Measurements from ENCODE around the gene PLCB1. TPM values are rescaled to one million over a fixed set of nuclear protein-coding genes. Genes with fewer than 3 reads are reported as not detected.

Gene PLCB1
- total RNA-seq, 2 experiments from 2014 or later, result 3.1 to 3.6 TPM

- no peaks in the 10 kb centered on the region for H3K36me3 Mint-ChIP-seq (ENCODE audit: low read depth)
- no peak overlapping the region for H3K27ac Mint-ChIP-seq
- DNase-seq (no peak), ATAC-seq (no peak)
- TF ChIP-seq, protein P1, sequence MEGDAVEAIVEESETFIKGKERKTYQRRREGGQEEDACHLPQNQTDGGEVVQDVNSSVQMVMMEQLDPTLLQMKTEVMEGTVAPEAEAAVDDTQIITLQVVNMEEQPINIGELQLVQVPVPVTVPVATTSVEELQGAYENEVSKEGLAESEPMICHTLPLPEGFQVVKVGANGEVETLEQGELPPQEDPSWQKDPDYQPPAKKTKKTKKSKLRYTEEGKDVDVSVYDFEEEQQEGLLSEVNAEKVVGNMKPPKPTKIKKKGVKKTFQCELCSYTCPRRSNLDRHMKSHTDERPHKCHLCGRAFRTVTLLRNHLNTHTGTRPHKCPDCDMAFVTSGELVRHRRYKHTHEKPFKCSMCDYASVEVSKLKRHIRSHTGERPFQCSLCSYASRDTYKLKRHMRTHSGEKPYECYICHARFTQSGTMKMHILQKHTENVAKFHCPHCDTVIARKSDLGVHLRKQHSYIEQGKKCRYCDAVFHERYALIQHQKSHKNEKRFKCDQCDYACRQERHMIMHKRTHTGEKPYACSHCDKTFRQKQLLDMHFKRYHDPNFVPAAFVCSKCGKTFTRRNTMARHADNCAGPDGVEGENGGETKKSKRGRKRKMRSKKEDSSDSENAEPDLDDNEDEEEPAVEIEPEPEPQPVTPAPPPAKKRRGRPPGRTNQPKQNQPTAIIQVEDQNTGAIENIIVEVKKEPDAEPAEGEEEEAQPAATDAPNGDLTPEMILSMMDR (IDR thresholded peaks at IDR 0.05), result no peak
- intact Hi-C loops (cut with micrococcal nuclease), result no loop called here
- H3K27me3 Mint-ChIP-seq, result no peaks in the 10 kb centered on the region
- ChIA-PET POLR2A (no interaction called here), CTCF (no interaction called here)
- H3K4me1 Mint-ChIP-seq (ENCODE audit: low read depth), result no peaks in the 10 kb centered on the region
- no peaks in the 10 kb centered on the region for H3K9me3 Mint-ChIP-seq
- H3K4me3 Mint-ChIP-seq, result no peak overlapping the region
Measured at GRCh38 chr20:8512003-8512402, 379.9 kb downstream of the PLCB1 start.

GRCh38 chr20:8515810-8516435 lies 383.9 kb downstream of the PLCB1 start:
- Mint-ChIP-seq H3K4me1 (ENCODE audit: low read depth) (no peaks in the 10 kb centered on the region), H3K9me3 (no peaks in the 10 kb centered on the region), H3K27me3 (no peaks in the 10 kb centered on the region), H3K4me3 (no peak overlapping the region), H3K36me3 (ENCODE audit: low read depth) (no peaks in the 10 kb centered on the region), H3K27ac (no peak overlapping the region)
- intact Hi-C loops (cut with micrococcal nuclease), result no loop called here
- ATAC-seq (no peak), DNase-seq (no peak)
- CTCF ChIA-PET, result interaction anchor here (1.8 to 2.0 kb wide), 2 partner anchors 205 to 207 kb away, joined by 4 to 6 read pairs; no protein-coding TSS in a partner anchor
- TF ChIP-seq, protein P1 (IDR thresholded peaks at IDR 0.05), result no peak
- POLR2A ChIA-PET, result no interaction called here

GRCh38 chr20:8518878-8519277 lies 386.8 kb downstream of the PLCB1 start:
- Mint-ChIP-seq H3K27me3 (no peaks in the 10 kb centered on the region), H3K36me3 (ENCODE audit: low read depth) (no peaks in the 10 kb centered on the region), H3K4me3 (no peak overlapping the region), H3K4me1 (ENCODE audit: low read depth) (no peaks in the 10 kb centered on the region), H3K27ac (no peak overlapping the region), H3K9me3 (no peaks in the 10 kb centered on the region)
- TF ChIP-seq, protein P1 (IDR thresholded peaks at IDR 0.05), result no peak
- DNase-seq (no peak), ATAC-seq (no peak)
- CTCF ChIA-PET, result no interaction called here
- intact Hi-C loops (cut with micrococcal nuclease), result no loop called here
- POLR2A ChIA-PET, result no interaction called here

- DNase-seq, result no peak
- Mint-ChIP-seq H3K27me3 (no peaks in the 10 kb centered on the region), H3K36me3 (ENCODE audit: low read depth) (no peaks in the 10 kb centered on the region), H3K27ac (no peak overlapping the region), H3K4me3 (no peak overlapping the region), H3K9me3 (no peaks in the 10 kb centered on the region), H3K4me1 (ENCODE audit: low read depth) (no peaks in the 10 kb centered on the region)
- intact Hi-C loops (cut with micrococcal nuclease), result no loop called here
- ATAC-seq, result no peak
- POLR2A ChIA-PET, result no interaction called here
- TF ChIP-seq, protein P1 (IDR thresholded peaks at IDR 0.05), result no peak
- CTCF ChIA-PET, result no interaction called here
Measured at GRCh38 chr20:8519887-8520286, 387.8 kb downstream of the PLCB1 start.

DNA sequence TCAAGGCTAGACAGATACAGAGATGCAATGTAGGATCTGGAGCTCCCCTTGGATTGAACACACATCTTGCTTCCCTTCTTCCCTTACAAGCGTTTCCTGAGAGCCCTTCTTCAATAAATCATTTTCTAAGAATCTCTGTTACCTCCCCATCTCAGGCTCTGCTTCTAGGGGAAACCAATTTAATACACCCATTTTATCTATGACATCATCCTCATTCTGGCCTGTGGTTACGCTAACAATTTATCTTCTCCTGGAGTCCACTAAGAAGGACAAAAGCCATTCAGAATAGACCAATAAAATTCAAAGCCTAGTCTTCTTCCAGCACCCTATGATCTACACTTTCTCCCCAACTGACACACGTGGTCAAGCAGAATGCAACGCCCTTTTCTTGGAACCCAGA lies 390.1 kb downstream of the PLCB1 start:
- H3K27me3 Mint-ChIP-seq, result no peaks in the 10 kb centered on the region
- no peak for ATAC-seq
- no peak for DNase-seq
- no peak overlapping the region for H3K4me3 Mint-ChIP-seq
- no peaks in the 10 kb centered on the region for H3K4me1 Mint-ChIP-seq (ENCODE audit: low read depth)
- CTCF ChIA-PET, result no interaction called here
- no peaks in the 10 kb centered on the region for H3K36me3 Mint-ChIP-seq (ENCODE audit: low read depth)
- no peaks in the 10 kb centered on the region for H3K9me3 Mint-ChIP-seq
- TF ChIP-seq, protein P1 (IDR thresholded peaks at IDR 0.05), result no peak
- H3K27ac Mint-ChIP-seq, result no peak overlapping the region
- intact Hi-C loops (cut with micrococcal nuclease), result no loop called here
- POLR2A ChIA-PET, result no interaction called here
